ENCODE data around the gene ARID1B.

ARID1B gene

GRCh38 chr6:156969233-156969632, 192.1 kb downstream of the ARID1B start:
- peaks cover 68% of the 10 kb centered on the region for H3K4me1 ChIP-seq (ENCODE audit: control insufficient read depth, insufficient read depth, low read length)
- no peak overlapping the region for H3K4me3 ChIP-seq (ENCODE audit: low read depth, low read length)
- no peaks in the 10 kb centered on the region for H3K9me3 ChIP-seq (ENCODE audit: control insufficient read depth, insufficient read depth, low read length)
- H3K36me3 ChIP-seq (ENCODE audit: control insufficient read depth, insufficient read depth, low read length): no peaks in the 10 kb centered on the region
- H3K27ac ChIP-seq (ENCODE audit: low read depth, low read length): no peak overlapping the region
- no peak overlapping the region for H3K9ac ChIP-seq (ENCODE audit: low read depth, low read length)
- H3K27me3 ChIP-seq (ENCODE audit: control insufficient read depth, insufficient read depth, low read length): no peaks in the 10 kb centered on the region

- no peak overlapping the region for H3K27ac ChIP-seq (ENCODE audit: low read depth, low read length)
- no peaks in the 10 kb centered on the region for H3K36me3 ChIP-seq (ENCODE audit: control insufficient read depth, insufficient read depth, low read length)
- no peak overlapping the region for H3K9ac ChIP-seq (ENCODE audit: low read depth, low read length)
- no peaks in the 10 kb centered on the region for H3K27me3 ChIP-seq (ENCODE audit: control insufficient read depth, insufficient read depth, low read length)
- H3K4me1 ChIP-seq (ENCODE audit: control insufficient read depth, insufficient read depth, low read length): peaks cover 66% of the 10 kb centered on the region
- H3K9me3 ChIP-seq (ENCODE audit: control insufficient read depth, insufficient read depth, low read length): no peaks in the 10 kb centered on the region
- no peak overlapping the region for H3K4me3 ChIP-seq (ENCODE audit: low read depth, low read length)
These were observed 193.5 kb downstream of the ARID1B start for GRCh38 chr6:156970595-156971112.

GRCh38 chr6:156971153-156971885, 194.1 kb downstream of the ARID1B start:
- Histone ChIP-seq H3K27ac (ENCODE audit: low read depth, low read length) (no peak overlapping the region), H3K4me1 (ENCODE audit: control insufficient read depth, insufficient read depth, low read length) (peaks cover 66% of the 10 kb centered on the region), H3K27me3 (ENCODE audit: control insufficient read depth, insufficient read depth, low read length) (no peaks in the 10 kb centered on the region), H3K9ac (ENCODE audit: low read depth, low read length) (no peak overlapping the region), H3K9me3 (ENCODE audit: control insufficient read depth, insufficient read depth, low read length) (no peaks in the 10 kb centered on the region), H3K36me3 (ENCODE audit: control insufficient read depth, insufficient read depth, low read length) (no peaks in the 10 kb centered on the region), H3K4me3 (ENCODE audit: low read depth, low read length) (no peak overlapping the region)

GRCh38 chr6:156972145-156972544, 195.0 kb downstream of the ARID1B start:
- H3K9ac ChIP-seq (ENCODE audit: low read depth, low read length): no peak overlapping the region
- no peaks in the 10 kb centered on the region for H3K36me3 ChIP-seq (ENCODE audit: control insufficient read depth, insufficient read depth, low read length)
- no peaks in the 10 kb centered on the region for H3K9me3 ChIP-seq (ENCODE audit: control insufficient read depth, insufficient read depth, low read length)
- H3K27me3 ChIP-seq (ENCODE audit: control insufficient read depth, insufficient read depth, low read length): no peaks in the 10 kb centered on the region
- peaks cover 73% of the 10 kb centered on the region for H3K4me1 ChIP-seq (ENCODE audit: control insufficient read depth, insufficient read depth, low read length)
- no peak overlapping the region for H3K27ac ChIP-seq (ENCODE audit: low read depth, low read length)
- no peak overlapping the region for H3K4me3 ChIP-seq (ENCODE audit: low read depth, low read length)

GRCh38 chr6:156974830-156975261, 197.7 kb downstream of the ARID1B start:
- Histone ChIP-seq H3K9me3 (ENCODE audit: control insufficient read depth, insufficient read depth, low read length) (no peaks in the 10 kb centered on the region), H3K4me1 (ENCODE audit: control insufficient read depth, insufficient read depth, low read length) (peaks cover 71% of the 10 kb centered on the region), H3K27ac (ENCODE audit: low read depth, low read length) (no peak overlapping the region), H3K36me3 (ENCODE audit: control insufficient read depth, insufficient read depth, low read length) (no peaks in the 10 kb centered on the region), H3K27me3 (ENCODE audit: control insufficient read depth, insufficient read depth, low read length) (no peaks in the 10 kb centered on the region), H3K4me3 (ENCODE audit: low read depth, low read length) (no peak overlapping the region), H3K9ac (ENCODE audit: low read depth, low read length) (no peak overlapping the region)

- H3K4me3 ChIP-seq (ENCODE audit: low read depth, low read length): no peak overlapping the region
- no peak overlapping the region for H3K27ac ChIP-seq (ENCODE audit: low read depth, low read length)
- peaks cover 72% of the 10 kb centered on the region for H3K4me1 ChIP-seq (ENCODE audit: control insufficient read depth, insufficient read depth, low read length)
- no peaks in the 10 kb centered on the region for H3K27me3 ChIP-seq (ENCODE audit: control insufficient read depth, insufficient read depth, low read length)
- no peaks in the 10 kb centered on the region for H3K9me3 ChIP-seq (ENCODE audit: control insufficient read depth, insufficient read depth, low read length)
- no peak overlapping the region for H3K9ac ChIP-seq (ENCODE audit: low read depth, low read length)
- no peaks in the 10 kb centered on the region for H3K36me3 ChIP-seq (ENCODE audit: control insufficient read depth, insufficient read depth, low read length)
These were observed 198.2 kb downstream of the ARID1B start for GRCh38 chr6:156975414-156975813.

- no peak overlapping the region for H3K4me3 ChIP-seq (ENCODE audit: low read depth, low read length)
- peaks cover 72% of the 10 kb centered on the region for H3K4me1 ChIP-seq (ENCODE audit: control insufficient read depth, insufficient read depth, low read length)
- H3K27me3 ChIP-seq (ENCODE audit: control insufficient read depth, insufficient read depth, low read length): no peaks in the 10 kb centered on the region
- H3K36me3 ChIP-seq (ENCODE audit: control insufficient read depth, insufficient read depth, low read length): no peaks in the 10 kb centered on the region
- H3K9me3 ChIP-seq (ENCODE audit: control insufficient read depth, insufficient read depth, low read length): no peaks in the 10 kb centered on the region
- H3K27ac ChIP-seq (ENCODE audit: low read depth, low read length): peak overlapping the region; percentile 40
- no peak overlapping the region; the same call in 1 of the 2 replicates for H3K9ac ChIP-seq (ENCODE audit: low read depth, low read length)
These were observed 199.3 kb downstream of the ARID1B start for GRCh38 chr6:156976216-156977127.

- no peaks in the 10 kb centered on the region for H3K36me3 ChIP-seq (ENCODE audit: control insufficient read depth, insufficient read depth, low read length)
- H3K4me3 ChIP-seq (ENCODE audit: low read depth, low read length): no peak overlapping the region
- H3K9ac ChIP-seq (ENCODE audit: low read depth, low read length): no peak overlapping the region
- peaks cover 68% of the 10 kb centered on the region for H3K4me1 ChIP-seq (ENCODE audit: control insufficient read depth, insufficient read depth, low read length)
- no peaks in the 10 kb centered on the region for H3K9me3 ChIP-seq (ENCODE audit: control insufficient read depth, insufficient read depth, low read length)
- H3K27me3 ChIP-seq (ENCODE audit: control insufficient read depth, insufficient read depth, low read length): no peaks in the 10 kb centered on the region
- H3K27ac ChIP-seq (ENCODE audit: low read depth, low read length): peak overlapping the region; percentile 23
These were observed 200.5 kb downstream of the ARID1B start for GRCh38 chr6:156977527-156978291.

- Histone ChIP-seq H3K36me3 (ENCODE audit: control insufficient read depth, insufficient read depth, low read length) (no peaks in the 10 kb centered on the region), H3K4me3 (ENCODE audit: low read depth, low read length) (no peak overlapping the region), H3K27ac (ENCODE audit: low read depth, low read length) (no peak overlapping the region), H3K4me1 (ENCODE audit: control insufficient read depth, insufficient read depth, low read length) (peaks cover 64% of the 10 kb centered on the region), H3K9me3 (ENCODE audit: control insufficient read depth, insufficient read depth, low read length) (no peaks in the 10 kb centered on the region), H3K27me3 (ENCODE audit: control insufficient read depth, insufficient read depth, low read length) (no peaks in the 10 kb centered on the region), H3K9ac (ENCODE audit: low read depth, low read length) (no peak overlapping the region)
These were observed 201.8 kb downstream of the ARID1B start for GRCh38 chr6:156978948-156979347.

- no peaks in the 10 kb centered on the region for H3K27me3 ChIP-seq (ENCODE audit: control insufficient read depth, insufficient read depth, low read length)
- no peak overlapping the region for H3K27ac ChIP-seq (ENCODE audit: low read depth, low read length)
- H3K36me3 ChIP-seq (ENCODE audit: control insufficient read depth, insufficient read depth, low read length): no peaks in the 10 kb centered on the region
- H3K9ac ChIP-seq (ENCODE audit: low read depth, low read length): no peak overlapping the region
- H3K4me3 ChIP-seq (ENCODE audit: low read depth, low read length): no peak overlapping the region
- H3K4me1 ChIP-seq (ENCODE audit: control insufficient read depth, insufficient read depth, low read length): peaks cover 66% of the 10 kb centered on the region
- no peaks in the 10 kb centered on the region for H3K9me3 ChIP-seq (ENCODE audit: control insufficient read depth, insufficient read depth, low read length)
These were observed 203.3 kb downstream of the ARID1B start for GRCh38 chr6:156980515-156980914.
